HG03565 (cell line): ENCODE results near the gene UBA52.
"Not testable (repeated sequence)": the region's sequence is repeated elsewhere in the genome, so short reads cannot be mapped to it uniquely, and the experiment has no call there.

Source experiments
- ATAC-seq: cut with Tn5 transposase; IDR thresholded peaks from one replicate; pipeline ENCODE4 v1.9.1; 2021; ENCODE audit warnings: mild to moderate bottlenecking, moderate library complexity; ENCODE audit not compliant: unreplicated experiment

Gene UBA52

GRCh38 chr19:18591735-18592385 lies 20.2 kb downstream of the UBA52 start:
- no peak for ATAC-seq

- not testable (repeated sequence) for ATAC-seq
These were observed 21.1 kb downstream of the UBA52 start for GRCh38 chr19:18592732-18593131.

GRCh38 chr19:18593367-18594095 lies 21.9 kb downstream of the UBA52 start:
- no peak for ATAC-seq

GRCh38 chr19:18594096-18594823 lies 22.6 kb downstream of the UBA52 start:
- no peak for ATAC-seq

GRCh38 chr19:18594824-18595373 lies 23.2 kb downstream of the UBA52 start:
- no peak for ATAC-seq

- ATAC-seq, result no peak
These were observed 23.8 kb downstream of the UBA52 start for GRCh38 chr19:18595475-18595874.

- ATAC-seq, result no peak
These were observed 25.1 kb downstream of the UBA52 start for GRCh38 chr19:18596752-18597157.

- no peak for ATAC-seq
These were observed 26.4 kb downstream of the UBA52 start for GRCh38 chr19:18597809-18598660.

- no peak for ATAC-seq
These were observed 27.8 kb downstream of the UBA52 start for GRCh38 chr19:18599485-18599884.

GRCh38 chr19:18600692-18601397 lies 29.2 kb downstream of the UBA52 start:
- not testable (repeated sequence) for ATAC-seq

- no peak for ATAC-seq
These were observed 30.2 kb downstream of the UBA52 start for GRCh38 chr19:18601875-18602274.

- ATAC-seq, result no peak
These were observed 31.7 kb downstream of the UBA52 start for GRCh38 chr19:18603255-18603957.

- ATAC-seq, result no peak
These were observed 32.5 kb downstream of the UBA52 start for GRCh38 chr19:18603958-18604819.

GRCh38 chr19:18604820-18605159 lies 33.1 kb downstream of the UBA52 start:
- no peak for ATAC-seq

- ATAC-seq, result no peak
These were observed 33.5 kb downstream of the UBA52 start for GRCh38 chr19:18605196-18605545.

GRCh38 chr19:18605546-18606280 lies 34.1 kb downstream of the UBA52 start:
- no peak for ATAC-seq

GRCh38 chr19:18606281-18607225 lies 34.9 kb downstream of the UBA52 start, which contains the start of gene CRLF1:
Gene CRLF1 (minus strand): TSS chr19:18606799. CDS start chr19:18606656, 143 bp downstream.
- no peak for ATAC-seq
